GM18517 (cell line): ENCODE data around the gene PDE11A.

Experiments used
- ATAC-seq: cut with Tn5 transposase; IDR thresholded peaks from one replicate; pipeline ENCODE4 v1.9.1; 2021; ENCODE audit warnings: mild to moderate bottlenecking, moderate library complexity; ENCODE audit not compliant: unreplicated experiment

Gene PDE11A

GRCh38 chr2:177611310-177611886 lies 461.2 kb downstream of the PDE11A start:
- ATAC-seq = no peak

- no peak for ATAC-seq
Measured at GRCh38 chr2:177610813-177611212, 461.8 kb downstream of the PDE11A start.

- ATAC-seq = no peak
Measured at GRCh38 chr2:177606636-177607035, 465.9 kb downstream of the PDE11A start.

GRCh38 chr2:177604271-177605065 lies 468.1 kb downstream of the PDE11A start:
- no peak for ATAC-seq

GRCh38 chr2:177603768-177604167 lies 468.8 kb downstream of the PDE11A start:
- no peak for ATAC-seq

- ATAC-seq = no peak
Measured at GRCh38 chr2:177603181-177603580, 469.4 kb downstream of the PDE11A start.

- ATAC-seq = no peak
Measured at GRCh38 chr2:177602611-177603164, 469.9 kb downstream of the PDE11A start.

- ATAC-seq = no peak
Measured at GRCh38 chr2:177600917-177601316, 471.7 kb downstream of the PDE11A start.

GRCh38 chr2:177599956-177600355 lies 472.6 kb downstream of the PDE11A start:
- ATAC-seq = no peak

- no peak for ATAC-seq
Measured at GRCh38 chr2:177599139-177599688, 473.4 kb downstream of the PDE11A start.

- ATAC-seq = no peak
Measured at GRCh38 chr2:177598326-177599138, 474.0 kb downstream of the PDE11A start.

GRCh38 chr2:177597759-177598158 lies 474.8 kb downstream of the PDE11A start:
- ATAC-seq = no peak

- no peak for ATAC-seq
Measured at GRCh38 chr2:177596866-177597265, 475.7 kb downstream of the PDE11A start.

- no peak for ATAC-seq
Measured at GRCh38 chr2:177595126-177595845, 477.3 kb downstream of the PDE11A start.

GRCh38 chr2:177593402-177593801 lies 479.2 kb downstream of the PDE11A start:
- ATAC-seq = no peak

- no peak for ATAC-seq
Measured at GRCh38 chr2:177592945-177593344, 479.6 kb downstream of the PDE11A start.

- ATAC-seq = no peak
Measured at GRCh38 chr2:177592397-177592796, 480.2 kb downstream of the PDE11A start.

- ATAC-seq = no peak
Measured at GRCh38 chr2:177589186-177589585, 483.4 kb downstream of the PDE11A start.

- ATAC-seq = no peak
Measured at GRCh38 chr2:177588671-177589070, 483.9 kb downstream of the PDE11A start.

GRCh38 chr2:177587371-177587770 lies 485.2 kb downstream of the PDE11A start:
- no peak for ATAC-seq
